GM11168 (cell line): Measurements from ENCODE around the gene DRC1.
"Not testable (repeated sequence)": the region's sequence is repeated elsewhere in the genome, so short reads cannot be mapped to it uniquely, and the experiment has no call there.

ENCODE experiments used
- in situ Hi-C: fragments of 300-500 bp; cut with MboI; formaldehyde crosslinking; loops from one replicate; pipeline ENCODE4 v1.12.0; 2022; ENCODE audit warnings: low sequenced_read_pairs; ENCODE audit not compliant: unreplicated experiment

The DRC1 gene

DNA sequence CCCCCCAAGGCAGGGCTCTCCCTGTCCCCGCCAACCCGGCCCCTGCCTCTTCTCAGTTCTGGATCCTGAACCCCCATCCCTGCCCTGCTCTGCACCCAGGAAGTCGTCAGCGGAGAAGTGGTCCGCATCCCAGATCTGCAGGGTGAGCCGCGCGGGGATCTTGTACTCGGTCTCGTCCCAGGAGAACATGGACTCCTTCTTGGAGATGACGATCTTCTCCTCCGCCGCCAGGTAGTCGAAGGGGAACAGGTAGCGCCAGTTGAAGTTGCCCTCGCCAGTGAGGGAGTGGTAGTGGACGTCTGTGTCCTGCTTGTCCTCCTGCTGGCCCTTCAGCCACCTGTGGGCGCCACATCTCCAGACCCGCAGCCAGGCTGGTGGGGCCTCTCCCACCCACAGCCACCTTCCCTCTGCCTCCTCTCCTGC is 59.9 kb downstream of the DRC1 start:
- in situ Hi-C loops: no loop called here

DNA sequence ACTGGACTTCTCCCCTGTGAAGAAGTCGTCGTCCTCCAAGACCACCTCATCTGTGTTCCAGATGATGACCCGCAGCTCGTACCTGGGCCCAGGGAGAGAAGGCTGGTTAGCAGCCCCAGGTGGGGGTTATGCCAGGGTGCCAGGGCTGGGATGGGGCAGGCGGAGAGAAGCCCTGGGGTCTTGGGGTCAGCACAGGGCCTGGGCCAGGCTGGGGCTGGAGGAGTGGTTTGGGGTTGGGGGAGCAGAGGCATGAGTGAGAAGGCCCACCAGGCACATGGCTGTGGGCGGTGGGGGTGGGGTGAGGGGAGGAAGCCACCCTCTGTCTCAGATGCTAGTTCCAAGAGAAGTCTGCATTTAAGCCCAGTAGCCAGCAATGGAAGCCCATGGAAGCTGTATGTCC is 60.4 kb downstream of the DRC1 start:
- in situ Hi-C loops: no loop called here

- in situ Hi-C loops: no loop called here
Observed at GRCh38 chr2:26462511-26463243, 61.0 kb downstream of the DRC1 start.

GRCh38 chr2:26463244-26464192 is 61.8 kb downstream of the DRC1 start:
- in situ Hi-C loops: no loop called here

- in situ Hi-C loops: no loop called here
Observed at GRCh38 chr2:26464390-26465265, 62.9 kb downstream of the DRC1 start.

DNA sequence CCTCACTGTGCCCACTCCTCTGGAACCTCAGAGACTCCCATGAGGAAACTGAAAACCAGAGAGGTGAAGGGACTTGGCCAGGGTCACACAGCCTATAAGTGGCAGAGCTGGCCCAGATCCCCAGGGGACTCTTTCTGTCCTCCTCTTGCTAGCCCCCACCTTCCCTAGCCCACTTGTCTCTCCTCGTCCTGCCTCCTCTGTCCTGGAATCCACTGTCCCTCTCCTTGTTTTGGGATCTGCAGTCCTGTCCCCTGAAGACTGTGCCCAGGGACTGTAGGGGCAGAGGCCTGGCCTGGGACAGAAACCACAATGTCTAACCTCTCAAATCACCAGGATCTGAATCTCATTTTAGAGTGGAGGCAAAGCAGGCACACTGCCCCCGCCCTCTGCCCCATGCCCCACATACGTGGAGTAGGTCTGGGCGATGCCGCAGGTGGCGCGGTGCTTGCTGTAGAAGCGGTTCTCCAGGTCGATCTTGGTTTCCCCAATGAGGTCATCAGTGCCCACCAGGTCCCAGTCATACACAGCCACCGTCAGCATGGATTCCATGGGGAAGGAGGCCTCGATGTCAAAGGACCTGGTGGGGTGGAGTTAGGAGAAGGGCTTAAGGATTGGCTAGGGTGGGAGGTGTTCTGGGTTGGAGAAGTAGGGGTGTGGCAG is 63.7 kb downstream of the DRC1 start:
- in situ Hi-C loops: no loop called here

GRCh38 chr2:26465981-26466471 is 64.3 kb downstream of the DRC1 start:
- in situ Hi-C loops: no loop called here

DNA sequence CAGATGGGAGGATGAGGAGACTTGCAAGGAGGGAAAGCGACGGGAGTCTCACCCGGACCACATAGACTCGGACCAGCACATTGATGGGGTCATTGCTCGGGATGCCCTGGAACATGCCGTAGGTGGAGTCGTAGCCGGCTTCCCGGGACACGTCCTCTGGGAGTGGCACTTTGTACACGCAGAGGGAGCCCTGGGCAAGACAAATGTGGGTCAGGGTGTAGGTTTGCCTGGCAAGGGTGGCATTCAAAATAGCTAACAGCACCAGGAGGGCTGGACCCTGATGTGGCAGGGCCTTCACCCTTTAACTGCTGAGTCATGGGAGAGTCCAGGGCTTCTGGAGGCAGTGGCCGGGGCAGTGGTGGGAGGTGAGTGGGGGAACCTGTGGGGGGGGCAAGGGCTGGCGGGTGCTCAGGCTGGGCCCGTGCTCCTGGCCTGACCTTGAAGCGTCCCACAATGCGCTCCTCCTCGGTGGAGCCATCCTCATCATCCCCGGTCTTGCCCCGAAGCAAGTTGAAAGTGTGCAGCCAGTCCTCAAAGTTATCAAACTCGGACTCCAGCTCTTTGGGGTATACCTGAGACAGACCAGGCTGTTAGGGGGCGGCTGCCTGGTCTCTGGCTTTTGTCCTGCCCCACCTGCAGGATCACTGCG is 65.1 kb downstream of the DRC1 start:
- in situ Hi-C loops: no loop called here

GRCh38 chr2:26468544-26468943 is 66.8 kb downstream of the DRC1 start:
- in situ Hi-C loops: not testable (repeated sequence)

GRCh38 chr2:26469092-26469710 is 67.5 kb downstream of the DRC1 start:
- in situ Hi-C loops: no loop called here

DNA sequence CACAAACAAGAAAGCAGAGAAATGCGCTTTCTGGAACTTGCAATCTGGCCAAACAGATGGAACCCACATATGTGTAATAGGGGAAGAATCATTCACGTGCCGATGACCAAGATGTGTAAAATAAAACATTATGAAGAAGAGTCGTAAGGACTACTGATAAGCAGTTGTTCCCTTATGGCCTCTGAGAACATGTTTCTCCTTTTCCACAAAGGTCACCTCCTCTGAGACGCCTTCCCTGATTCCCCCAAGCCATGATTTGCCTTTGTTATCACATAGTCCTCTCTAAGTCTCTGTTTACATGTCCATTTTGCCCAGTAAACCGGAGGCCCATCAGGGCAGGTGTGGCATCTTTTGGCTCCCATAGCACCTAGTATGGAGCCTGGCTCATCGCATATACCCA is 68.2 kb downstream of the DRC1 start:
- in situ Hi-C loops: no loop called here

GRCh38 chr2:26470601-26471260 is 69.0 kb downstream of the DRC1 start:
- in situ Hi-C loops: no loop called here

DNA sequence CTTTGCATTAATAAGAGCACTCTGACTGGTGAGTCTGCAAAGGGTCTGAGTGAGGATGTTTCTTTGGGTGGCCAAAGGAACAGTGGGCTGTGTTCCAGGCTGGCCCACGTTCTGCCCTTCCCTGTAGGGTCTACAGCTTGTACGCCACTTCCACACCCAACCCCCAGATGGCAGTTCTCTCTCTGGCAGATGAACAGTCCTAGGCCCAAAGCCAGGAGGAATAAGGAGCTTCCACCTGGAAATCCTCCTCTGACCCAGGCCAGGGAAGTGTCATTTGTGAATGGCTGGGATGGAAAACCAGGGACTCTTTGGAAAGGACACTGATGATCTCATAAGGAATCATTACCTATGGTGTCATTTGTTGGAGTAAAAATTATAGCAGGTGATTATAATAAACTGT is 69.6 kb downstream of the DRC1 start:
- in situ Hi-C loops: no loop called here

DNA sequence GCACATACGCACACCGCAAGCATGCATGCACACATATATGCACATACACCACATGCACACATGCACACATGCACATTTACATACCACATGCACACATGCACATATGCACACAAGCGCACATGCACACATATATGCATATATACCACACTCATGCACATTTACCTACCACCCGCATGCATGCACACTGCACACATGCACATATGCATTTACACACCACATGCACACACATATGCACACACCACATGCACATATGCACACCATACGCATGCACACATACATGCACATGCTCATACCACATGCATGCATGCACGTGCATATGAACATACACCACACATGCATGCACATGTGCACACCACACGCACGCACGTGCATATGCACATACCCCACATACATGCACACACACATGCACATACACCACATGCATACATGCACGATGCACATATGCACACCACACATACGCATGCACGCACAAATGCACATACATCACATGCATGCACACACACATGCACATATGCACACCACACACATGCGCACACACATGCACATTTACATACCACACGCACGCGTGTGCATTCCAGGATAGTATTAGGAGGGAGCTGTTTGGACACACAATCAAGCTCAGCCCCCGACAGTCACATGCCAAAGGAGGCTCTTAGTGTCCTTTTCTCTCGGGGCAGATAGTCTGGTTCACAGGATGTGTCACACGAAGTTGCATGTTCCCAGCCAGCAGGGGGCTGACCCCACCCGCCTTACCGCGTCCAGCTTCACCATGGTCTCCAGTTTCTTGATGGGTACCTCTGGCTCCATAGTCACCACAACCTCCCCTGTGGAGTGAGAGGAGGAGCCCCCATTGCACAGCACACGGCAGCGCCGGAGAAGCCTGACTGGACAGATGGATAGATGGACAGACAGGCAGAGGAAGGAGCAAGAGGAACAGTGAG is 70.3 kb downstream of the DRC1 start:
- in situ Hi-C loops: no loop called here

GRCh38 chr2:26472821-26473655 is 71.3 kb downstream of the DRC1 start:
- in situ Hi-C loops: no loop called here

- in situ Hi-C loops: no loop called here
Observed at GRCh38 chr2:26473796-26474195, 72.1 kb downstream of the DRC1 start.
